Thyroid gland (tissue), 4 donors: ENCODE results near the gene SREBF2. TPM values are rescaled to one million over a fixed set of nuclear protein-coding genes. Genes with fewer than 3 reads are reported as not detected.

ENCODE experiments used
- DNase-seq, 2 donors: peaks; one replicate each; pipeline ENCODE4 v3.0.0-alpha.2; 2019
- H3K27ac ChIP-seq, 3 donors: fragments of 200-600 bp; sonication (generic); 1 replicate in 2 of 3; 2 replicates in 1 of 3; pipeline ENCODE4 v1.5.1; 2016 to 2019; ENCODE audit warnings: mild to moderate bottlenecking in 1 of 3, moderate library complexity in 1 of 3
- H3K27me3 ChIP-seq: fragments of 200-600 bp; sonication (generic); one replicate; pipeline ENCODE4 v1.5.1; 2019
- H3K36me3 ChIP-seq, 2 donors: fragments of 200-600 bp; sonication (generic); one replicate each; pipeline ENCODE4 v1.5.1; 2016 to 2019
- H3K4me1 ChIP-seq, 2 donors: fragments of 200-600 bp; sonication (generic); one replicate each; pipeline ENCODE4 v1.5.1; 2017 to 2019
- H3K4me3 ChIP-seq, 3 donors: fragments of 200-600 bp; sonication (generic); replicated peaks in 1 of 3; 1 replicate in 2 of 3; 2 replicates in 1 of 3; pipeline ENCODE4 v1.5.1; 2016; ENCODE audit warnings: mild to moderate bottlenecking in 1 of 3
- H3K9me3 ChIP-seq: fragments of 200-600 bp; sonication (generic); one replicate; pipeline ENCODE4 v1.5.1; 2017
- POLR2A ChIP-seq, 2 donors: fragments of 450-650 bp; IDR thresholded peaks; one replicate each; pipeline ENCODE4 v1.6.1; 2017; ENCODE audit warnings: antibody characterized with exemption in 2 of 2, mild to moderate bottlenecking in 2 of 2, moderate library complexity in 1 of 2
- WGBS, 2 donors: methylation state at CpG; one replicate each; pipeline ENCODE4 v1.1.5; 2017; 5-methylcytosine and 5-hydroxymethylcytosine counted together
- intact Hi-C: fragments of 100-400 bp; cut with DNase I; formaldehyde crosslinking; loops from one replicate; pipeline ENCODE4 v1.15.1; 2023
- total RNA-seq, 4 donors: library from RNA; depleted of rRNA; stranded (reverse); fragments of >200 nt; gene quantifications; one replicate each; pipeline ENCODE4 v1.2.3, GENCODE V29; 2016
- TF ChIP-seq, protein P1 (sequence below), 6 experiments: fragments of 200-600 bp in 3 of 6; fragments of 450-650 bp in 3 of 6; sonication (generic) in 3 of 6; IDR thresholded peaks; one replicate each; pipeline ENCODE4 v1.5.1; 2016 to 2019; ENCODE audit warnings: antibody characterized with exemption in 6 of 6, mild to moderate bottlenecking in 2 of 6, inconsistent platforms in 1 of 6, moderate library complexity in 1 of 6

SREBF2 gene
- total RNA-seq, 4 donors from 2014 or later: 34.4 to 91.8 (median 63.7) TPM

DNA sequence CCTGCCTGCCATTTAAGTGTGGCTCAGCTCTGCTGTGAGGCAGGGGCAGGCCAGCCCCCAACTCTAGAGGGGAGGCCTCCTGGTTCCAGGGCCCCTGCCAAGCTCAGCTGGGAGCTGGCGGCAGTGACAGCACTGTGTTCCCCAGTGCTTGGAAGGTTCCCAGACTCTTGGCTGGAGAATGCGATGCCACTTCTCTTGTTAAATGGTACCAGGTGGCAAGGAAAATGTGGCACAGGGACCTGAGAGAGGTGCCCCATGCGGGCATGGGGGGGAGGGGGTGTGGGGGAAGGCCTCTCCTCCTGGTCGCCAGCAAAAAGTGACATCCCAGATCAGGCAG is 102.1 kb downstream of the SREBF2 start:
- no peaks in the 10 kb centered on the region for H3K36me3 ChIP-seq
- no peak overlapping the region for H3K4me3 ChIP-seq
- H3K9me3 ChIP-seq: no peaks in the 10 kb centered on the region
- H3K27me3 ChIP-seq: no peaks in the 10 kb centered on the region
- TF ChIP-seq POLR2A (IDR thresholded peaks at IDR 0.05): no peak
- TF ChIP-seq, protein P1, sequence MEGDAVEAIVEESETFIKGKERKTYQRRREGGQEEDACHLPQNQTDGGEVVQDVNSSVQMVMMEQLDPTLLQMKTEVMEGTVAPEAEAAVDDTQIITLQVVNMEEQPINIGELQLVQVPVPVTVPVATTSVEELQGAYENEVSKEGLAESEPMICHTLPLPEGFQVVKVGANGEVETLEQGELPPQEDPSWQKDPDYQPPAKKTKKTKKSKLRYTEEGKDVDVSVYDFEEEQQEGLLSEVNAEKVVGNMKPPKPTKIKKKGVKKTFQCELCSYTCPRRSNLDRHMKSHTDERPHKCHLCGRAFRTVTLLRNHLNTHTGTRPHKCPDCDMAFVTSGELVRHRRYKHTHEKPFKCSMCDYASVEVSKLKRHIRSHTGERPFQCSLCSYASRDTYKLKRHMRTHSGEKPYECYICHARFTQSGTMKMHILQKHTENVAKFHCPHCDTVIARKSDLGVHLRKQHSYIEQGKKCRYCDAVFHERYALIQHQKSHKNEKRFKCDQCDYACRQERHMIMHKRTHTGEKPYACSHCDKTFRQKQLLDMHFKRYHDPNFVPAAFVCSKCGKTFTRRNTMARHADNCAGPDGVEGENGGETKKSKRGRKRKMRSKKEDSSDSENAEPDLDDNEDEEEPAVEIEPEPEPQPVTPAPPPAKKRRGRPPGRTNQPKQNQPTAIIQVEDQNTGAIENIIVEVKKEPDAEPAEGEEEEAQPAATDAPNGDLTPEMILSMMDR (IDR thresholded peaks at IDR 0.05): no peak
- WGBS, 2 donors: 92% methylated on average over 3 to 4 of the region's 4 CpGs
- no peak for DNase-seq
- H3K27ac ChIP-seq: no peak overlapping the region
- no peaks in the 10 kb centered on the region for H3K4me1 ChIP-seq
- intact Hi-C loops: no loop called here

DNA sequence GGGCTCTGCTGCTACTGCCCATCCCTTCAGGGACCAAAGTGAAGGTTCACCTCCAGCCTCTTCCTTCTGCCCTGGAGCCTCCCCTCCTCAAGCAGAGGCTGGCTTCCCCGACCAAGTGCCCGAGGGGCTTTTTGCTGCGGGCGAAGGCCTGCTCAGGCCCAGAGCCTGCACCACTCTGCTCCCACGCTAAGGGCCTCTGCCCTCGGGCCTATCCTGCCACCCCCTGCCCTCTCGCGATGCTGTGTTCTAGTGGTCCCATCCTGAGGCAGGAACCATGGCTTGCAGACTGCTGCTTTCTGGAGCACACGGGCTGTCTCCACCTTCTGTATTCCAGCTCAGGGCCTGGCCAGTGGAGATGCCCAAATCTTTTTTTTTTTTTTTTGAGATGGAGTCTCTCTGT is 102.6 kb downstream of the SREBF2 start:
- Histone ChIP-seq H3K36me3 (no peaks in the 10 kb centered on the region), H3K27ac (no peak overlapping the region), H3K4me3 (no peak overlapping the region), H3K9me3 (no peaks in the 10 kb centered on the region), H3K27me3 (no peaks in the 10 kb centered on the region), H3K4me1 (no peaks in the 10 kb centered on the region)
- DNase-seq: no peak
- intact Hi-C loops: no loop called here
- TF ChIP-seq, protein P1 (IDR thresholded peaks at IDR 0.05): no peak
- no peak for TF ChIP-seq POLR2A (IDR thresholded peaks at IDR 0.05)
- WGBS, 2 donors: 89 to 92% methylated on average over 8 to 9 of the region's 9 CpGs

DNA sequence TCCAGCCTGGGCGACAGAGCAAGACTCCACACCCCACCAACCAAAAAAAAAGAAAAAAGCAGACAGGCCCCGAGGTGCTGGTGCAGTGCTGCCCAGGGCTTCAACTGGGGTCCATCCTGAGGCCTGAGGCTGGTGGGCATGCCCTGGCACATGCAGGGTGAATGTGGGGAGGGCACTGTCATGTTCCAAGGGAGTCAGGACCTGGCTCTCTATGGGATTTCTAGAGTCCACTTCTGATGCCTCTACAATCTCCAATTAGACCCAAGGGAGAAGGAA is 103.9 kb downstream of the SREBF2 start:
- no peak overlapping the region for H3K27ac ChIP-seq
- H3K4me1 ChIP-seq: peaks cover 0 to 5% of the 10 kb centered on the region in 2 donors
- 94% methylated on average over 2 of the region's 2 CpGs for WGBS, 2 donors
- H3K36me3 ChIP-seq: no peaks in the 10 kb centered on the region
- H3K27me3 ChIP-seq: no peaks in the 10 kb centered on the region
- no peak for DNase-seq
- intact Hi-C loops: no loop called here
- H3K9me3 ChIP-seq: no peaks in the 10 kb centered on the region
- TF ChIP-seq, protein P1 (IDR thresholded peaks at IDR 0.05): no peak
- TF ChIP-seq POLR2A (IDR thresholded peaks at IDR 0.05): no peak
- H3K4me3 ChIP-seq: no peak overlapping the region

- intact Hi-C loops: loop anchor here (5.0 kb wide), 3 partner anchors 118 to 243 kb away; partner anchors contain the start of gene MEI1
- no peaks in the 10 kb centered on the region for H3K27me3 ChIP-seq
- no peak overlapping the region for H3K27ac ChIP-seq
- TF ChIP-seq, protein P1 (IDR thresholded peaks at IDR 0.05): no peak
- TF ChIP-seq POLR2A (IDR thresholded peaks at IDR 0.05): no peak
- no peaks in the 10 kb centered on the region for H3K9me3 ChIP-seq
- H3K4me3 ChIP-seq: no peak overlapping the region
- no peaks in the 10 kb centered on the region for H3K36me3 ChIP-seq
- H3K4me1 ChIP-seq: peaks cover 0 to 5% of the 10 kb centered on the region in 2 donors
- DNase-seq: peak in 1 of 2 donors; percentile 40
- 81 to 83% methylated on average over 13 of the region's 13 CpGs for WGBS, 2 donors
Measured at GRCh38 chr22:41939981-41940831, 107.3 kb downstream of the SREBF2 start.
